GM18907 (cell line): ENCODE data around the gene CCT4.
"Not testable (repeated sequence)": the region's sequence is repeated elsewhere in the genome, so short reads cannot be mapped to it uniquely, and the experiment has no call there.

Experiments
- ATAC-seq: cut with Tn5 transposase; IDR thresholded peaks from one replicate; pipeline ENCODE4 v1.9.1; 2021; ENCODE audit warnings: mild to moderate bottlenecking, moderate library complexity; ENCODE audit not compliant: unreplicated experiment

Gene CCT4

DNA sequence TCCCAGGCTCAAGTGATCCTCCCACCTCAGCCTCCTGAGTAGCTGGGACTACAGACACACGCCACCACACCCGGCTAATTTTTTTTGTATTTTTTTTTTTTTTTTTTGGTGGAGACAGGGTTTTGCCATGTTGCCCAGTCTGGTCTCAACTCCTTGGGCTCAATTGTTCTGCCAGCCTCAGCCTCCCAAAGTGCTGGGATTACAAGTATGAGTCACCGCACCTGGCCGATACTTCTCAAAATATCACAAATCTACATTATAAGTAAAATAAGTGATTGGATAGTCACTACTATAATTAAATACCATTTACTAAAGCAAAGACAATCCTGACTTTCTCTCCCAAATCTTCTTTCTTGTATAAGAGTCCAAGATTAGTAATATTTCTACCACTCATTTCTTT is 9.1 kb downstream of the CCT4 start:
- not testable (repeated sequence) for ATAC-seq

- ATAC-seq = no peak
Observed at GRCh38 chr2:61878761-61879160, 9.7 kb downstream of the CCT4 start.

DNA sequence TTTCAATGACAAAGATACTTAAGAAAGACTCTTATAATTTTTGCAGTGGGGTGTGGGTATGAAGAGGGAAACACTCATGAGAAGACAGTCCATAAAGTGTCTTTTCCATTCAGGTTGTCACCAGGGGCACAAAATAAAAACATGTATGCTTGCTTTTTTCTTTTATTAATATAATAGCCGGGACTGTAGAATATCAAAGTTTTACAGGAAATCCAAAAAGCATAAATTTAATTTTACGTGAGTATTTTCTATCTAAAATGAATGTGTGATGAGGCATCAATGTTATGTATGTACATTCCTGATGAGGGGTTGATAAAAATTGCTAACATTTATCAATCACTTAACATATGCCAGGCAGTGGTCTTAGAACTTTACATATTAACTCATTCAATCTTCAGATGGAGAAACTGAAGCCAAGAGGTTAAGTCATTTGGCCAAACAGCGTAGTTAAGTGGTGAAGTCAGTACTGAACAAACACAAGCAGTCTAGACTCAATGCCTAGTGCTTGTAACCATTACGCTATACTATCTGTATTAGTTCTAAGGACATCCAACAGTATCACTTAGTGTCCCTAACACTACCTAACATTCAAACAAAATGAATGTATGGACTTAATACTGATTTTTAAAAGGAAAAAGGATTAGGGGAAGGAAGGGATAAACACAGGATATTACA is 10.7 kb downstream of the CCT4 start:
- ATAC-seq = no peak

DNA sequence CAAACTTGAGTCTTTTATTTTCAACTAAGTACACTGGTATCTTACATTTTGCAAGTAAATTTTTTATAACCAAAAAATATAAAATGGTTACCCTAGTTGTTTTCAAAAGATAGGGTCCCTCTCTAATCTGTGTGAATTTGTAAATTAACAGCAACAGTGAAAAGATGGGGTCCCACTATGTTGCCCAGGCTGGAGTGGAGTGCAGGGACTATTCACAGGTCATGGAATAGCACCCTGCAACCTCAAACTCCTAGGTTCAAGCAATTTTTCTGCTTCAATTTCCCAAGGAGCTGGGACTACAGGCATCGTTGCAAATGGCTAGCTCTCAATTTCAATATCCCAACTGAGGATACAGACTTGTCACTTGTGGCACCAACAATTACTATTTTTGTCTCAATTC is 12.1 kb downstream of the CCT4 start:
- no peak for ATAC-seq

DNA sequence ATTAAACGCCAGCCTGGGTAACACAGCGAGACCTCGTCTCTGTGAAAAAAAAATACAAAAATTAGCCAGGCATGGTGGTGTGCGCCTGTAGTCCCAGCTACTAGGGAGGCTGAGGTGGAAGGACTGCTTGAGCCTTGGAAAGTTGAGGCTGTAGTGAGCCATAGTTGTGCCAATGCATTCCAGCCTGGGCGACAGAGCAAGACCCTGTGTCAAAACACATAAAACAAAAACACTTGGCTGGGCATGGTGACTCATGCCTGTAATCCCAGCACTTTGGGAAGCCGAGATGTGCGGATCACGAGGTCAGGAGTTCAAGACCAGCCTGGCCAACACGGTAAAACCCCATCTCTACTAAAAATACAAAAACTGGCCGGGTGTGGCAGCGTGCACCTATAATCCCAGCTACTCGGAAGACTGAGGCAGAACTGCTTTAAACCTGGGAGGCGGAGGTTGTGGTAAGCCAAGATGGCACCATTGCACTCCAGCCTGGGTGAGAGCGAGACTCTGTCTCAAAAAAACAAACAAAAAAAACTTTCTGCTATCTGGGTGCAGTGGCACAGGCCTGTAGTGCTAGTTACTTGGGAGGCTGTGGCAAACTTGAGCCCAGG is 21.9 kb downstream of the CCT4 start:
- ATAC-seq = not testable (repeated sequence)

DNA sequence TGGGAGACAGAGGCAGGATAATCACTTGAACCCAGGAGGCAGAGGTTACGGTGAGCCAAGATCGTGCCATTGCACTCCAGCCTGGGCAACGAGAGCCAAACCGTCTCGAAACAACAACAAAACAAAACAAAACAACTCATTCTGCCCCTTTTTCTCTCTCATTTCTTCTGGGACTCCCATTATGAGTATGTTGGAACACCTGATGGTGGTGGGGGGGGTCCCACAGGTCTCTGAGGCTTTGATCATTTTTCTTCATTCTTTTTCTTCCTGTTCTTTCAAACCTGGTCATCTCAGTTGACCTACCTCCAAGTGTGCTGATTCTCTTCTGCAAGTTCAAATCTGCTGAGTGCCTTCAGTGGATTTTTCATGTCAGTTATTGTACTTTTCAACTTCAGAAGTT is 26.4 kb downstream of the CCT4 start:
- no peak for ATAC-seq

DNA sequence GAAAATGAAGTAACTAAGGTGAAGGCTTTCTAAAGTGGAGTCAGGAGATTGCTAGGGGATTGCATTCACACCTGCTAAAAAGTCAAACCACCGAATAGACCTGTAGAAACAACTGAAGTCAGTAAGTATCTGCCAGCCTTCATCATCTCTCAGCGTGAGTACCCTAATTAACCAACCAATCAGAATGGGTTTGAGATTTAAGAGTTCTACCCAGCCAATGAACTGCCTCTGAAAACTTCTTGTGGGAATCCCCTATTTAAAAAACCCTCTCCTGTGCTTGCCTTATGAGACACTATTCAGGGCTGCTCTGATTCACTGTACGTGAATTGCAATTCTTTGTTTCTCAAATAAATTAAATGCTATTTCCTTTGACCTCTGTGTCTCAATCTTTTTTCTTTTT is 31.2 kb downstream of the CCT4 start:
- ATAC-seq = no peak

DNA sequence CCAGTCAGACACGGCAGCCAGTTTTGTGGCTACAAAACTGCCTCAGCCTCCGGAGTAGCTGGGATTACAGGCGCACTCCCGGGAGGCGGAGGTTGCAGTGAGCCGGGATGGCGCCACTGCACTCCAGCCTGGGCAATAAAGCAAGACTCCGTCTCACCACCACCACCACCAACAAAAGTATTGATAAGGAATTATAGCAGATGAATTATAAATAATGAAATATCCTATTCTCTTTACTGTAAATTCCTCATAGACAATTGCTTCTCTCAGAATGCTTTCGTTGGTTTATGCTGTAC is 33.2 kb downstream of the CCT4 start:
- no peak for ATAC-seq

DNA sequence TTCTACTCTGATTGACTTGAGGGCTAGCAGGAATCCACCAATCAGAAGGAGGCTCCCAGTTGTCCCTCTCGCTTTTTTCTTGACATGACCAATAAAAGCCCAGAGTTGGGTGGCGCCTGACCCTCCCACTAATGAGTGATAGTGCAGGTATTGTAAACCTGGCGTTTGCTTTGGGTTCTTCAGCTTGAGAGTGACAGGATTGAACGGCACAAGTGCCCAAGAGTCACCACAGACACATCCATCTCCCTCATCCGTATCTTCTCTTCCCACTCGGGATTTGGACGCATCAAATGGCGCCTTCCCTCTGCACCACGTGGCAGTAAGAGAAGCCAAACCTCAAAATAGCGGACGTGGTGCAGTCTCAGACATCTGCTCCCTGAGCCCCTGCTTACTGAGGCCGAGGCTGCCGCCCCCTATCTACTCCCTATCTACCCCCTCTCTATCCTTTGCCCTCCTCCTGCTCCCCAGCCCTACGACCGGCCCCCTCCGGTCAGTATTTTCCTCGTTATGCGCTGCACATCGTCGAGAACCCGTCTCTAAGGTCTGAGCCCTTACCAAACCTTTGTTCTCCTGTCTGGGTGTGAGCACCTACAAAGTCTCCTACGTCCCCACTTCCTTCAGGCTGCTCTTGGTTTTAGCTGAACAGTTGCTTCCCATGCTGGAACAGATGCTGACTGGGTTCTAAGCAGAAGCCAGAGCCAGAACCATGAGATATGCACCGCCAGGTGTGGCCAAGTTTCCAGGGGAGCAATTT is 33.7 kb downstream of the CCT4 start:
- ATAC-seq = peak; percentile 93

GRCh38 chr2:61853847-61854563 is 34.5 kb downstream of the CCT4 start, which contains the start of gene FAM161A:
FAM161A (minus strand) TSS chr2:61854060; CDS start chr2:61854041, 19 bp downstream.
- peak; percentile 85 for ATAC-seq

DNA sequence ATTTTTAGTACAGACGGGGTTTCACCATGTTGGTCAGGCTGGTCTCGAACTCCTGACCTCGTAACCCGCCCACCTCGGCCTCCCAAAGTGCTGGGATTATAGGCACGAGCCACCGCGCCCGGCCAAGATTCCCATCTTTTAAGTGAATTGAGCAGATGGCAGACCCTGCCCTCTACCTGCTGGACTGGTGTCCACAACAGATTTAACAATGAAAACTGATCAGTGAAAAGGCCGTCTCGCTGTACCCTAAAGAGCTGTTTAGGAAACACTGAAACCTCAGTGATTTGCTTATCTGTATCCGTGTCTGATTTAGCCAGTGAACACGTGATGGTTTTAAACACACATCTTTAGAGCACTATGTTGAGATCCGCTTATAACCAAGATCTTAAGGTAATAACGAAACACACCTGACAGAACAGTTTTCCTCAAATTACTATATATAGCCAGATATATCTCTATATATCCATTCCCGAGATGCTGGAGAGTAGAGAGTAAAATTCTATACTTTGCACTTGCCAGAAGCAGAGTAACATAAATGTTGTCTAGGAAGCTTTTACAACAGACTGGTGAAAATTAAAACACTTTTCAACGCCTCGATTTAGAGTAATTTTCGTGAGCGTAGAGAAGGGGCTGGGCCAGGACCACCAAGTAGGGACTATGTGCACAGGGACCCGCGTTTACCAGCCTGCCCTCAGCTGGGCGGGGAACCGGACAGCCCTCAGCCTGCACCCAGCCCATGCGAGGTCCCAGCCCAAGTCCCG is 35.2 kb downstream of the CCT4 start:
- ATAC-seq = peak; percentile 65

GRCh38 chr2:61851270-61851669 is 37.2 kb downstream of the CCT4 start:
- ATAC-seq = not testable (repeated sequence)

DNA sequence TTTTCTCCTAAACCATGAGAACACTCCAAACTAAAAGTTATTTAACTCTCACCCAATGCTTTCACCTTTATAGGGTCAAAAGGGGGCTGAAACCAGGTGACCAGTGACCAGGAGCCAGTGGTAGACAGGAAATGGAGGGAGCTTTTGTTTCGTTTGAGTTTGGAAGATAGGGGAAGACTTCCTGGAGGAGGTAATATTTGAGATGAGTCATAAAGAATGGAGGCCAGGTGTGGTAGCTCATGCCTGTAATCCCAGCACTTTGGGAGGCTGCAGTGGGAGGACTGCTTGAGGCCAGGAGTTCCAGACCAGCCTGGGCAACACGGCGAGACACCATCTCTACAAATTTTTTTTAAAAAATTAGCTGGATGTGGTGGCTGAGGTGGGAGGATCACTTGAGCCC is 43.1 kb downstream of the CCT4 start:
- no peak for ATAC-seq

- ATAC-seq = no peak
Observed at GRCh38 chr2:61841286-61841685, 47.2 kb downstream of the CCT4 start.

DNA sequence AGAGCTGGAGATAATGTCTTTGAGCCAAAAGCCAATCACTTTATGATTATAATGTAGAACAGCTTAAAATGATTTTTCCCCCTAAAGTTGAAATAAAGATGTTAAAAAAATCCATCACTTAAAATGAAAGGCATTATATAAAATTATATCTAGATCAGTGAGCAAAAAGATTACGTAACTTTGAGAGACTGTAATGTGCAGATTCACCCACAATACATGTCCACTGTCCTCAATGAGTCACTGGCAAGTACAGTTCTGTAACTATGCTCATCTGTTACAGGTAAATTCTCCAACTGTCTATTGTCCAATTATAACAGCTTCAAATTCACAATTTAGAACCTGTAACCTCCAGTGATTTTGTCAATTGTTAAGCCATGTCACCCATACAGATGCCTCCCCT is 53.6 kb downstream of the CCT4 start:
- no peak for ATAC-seq

DNA sequence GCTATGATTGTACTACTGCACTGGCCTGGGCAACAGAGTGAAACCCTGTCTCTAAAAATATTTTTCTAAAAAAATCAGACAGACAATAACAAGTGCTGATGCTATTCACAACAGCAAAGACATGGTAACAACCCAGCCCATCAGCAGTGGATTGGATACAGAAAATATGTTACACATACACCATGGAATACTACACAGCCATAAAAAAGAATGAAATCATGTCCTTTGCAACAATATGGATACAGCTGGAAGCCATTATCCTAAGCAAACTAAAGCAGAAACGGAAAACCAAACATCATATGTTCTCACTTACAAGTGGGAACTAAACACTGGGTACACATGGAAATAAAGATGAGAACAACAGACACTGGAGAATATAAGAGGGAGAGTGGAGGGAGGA is 54.5 kb downstream of the CCT4 start:
- no peak for ATAC-seq

- ATAC-seq = no peak
Observed at GRCh38 chr2:61832183-61832841, 56.1 kb downstream of the CCT4 start.

GRCh38 chr2:61822255-61822654 is 66.2 kb downstream of the CCT4 start:
- ATAC-seq = no peak
